ENCODE data around the gene KCTD11.
A peak's percentile ranks its signal among the peaks of the same experiment; 100 is the strongest.
"Not testable (repeated sequence)": the region's sequence is repeated elsewhere in the genome, so short reads cannot be mapped to it uniquely, and the experiment has no call there.

KCTD11 gene

DNA sequence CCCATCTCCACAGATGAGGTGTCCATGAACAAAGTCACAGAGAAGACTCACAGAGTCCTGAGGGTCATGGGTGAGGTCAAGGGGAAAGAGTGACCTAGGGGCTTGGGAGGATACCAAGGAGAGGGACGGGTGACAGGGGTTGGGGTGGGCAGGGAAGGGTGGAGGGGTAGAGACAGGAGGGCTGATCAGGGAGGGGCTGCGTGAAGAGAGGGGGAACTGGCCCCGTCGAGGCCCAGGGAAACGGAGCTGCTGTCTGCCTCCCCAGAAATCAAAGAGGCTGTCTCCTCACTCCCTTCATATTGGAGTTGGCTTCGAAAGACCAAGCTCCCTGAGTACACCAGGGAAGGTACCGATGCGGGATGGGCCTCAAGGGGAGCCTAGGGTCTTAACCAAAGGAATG, 3.6 kb downstream of the KCTD11 start:
- Histone ChIP-seq H3K27ac (peak overlapping the region in 1 of 2 donors; percentile 42), H3K4me3 (no peak overlapping the region)
- no peak for TF ChIP-seq CTCF (IDR thresholded peaks at IDR 0.05)
- no peak for DNase-seq (ENCODE audit: low spot score)

GRCh38 chr17:7356072-7356549, 4.1 kb downstream of the KCTD11 start:
- no peak overlapping the region for H3K4me3 ChIP-seq
- peak overlapping the region in 1 of 2 donors; percentile 39 for H3K27ac ChIP-seq
- TF ChIP-seq CTCF (IDR thresholded peaks at IDR 0.05): peak; percentile 54
- no peak for DNase-seq (ENCODE audit: low spot score)

DNA sequence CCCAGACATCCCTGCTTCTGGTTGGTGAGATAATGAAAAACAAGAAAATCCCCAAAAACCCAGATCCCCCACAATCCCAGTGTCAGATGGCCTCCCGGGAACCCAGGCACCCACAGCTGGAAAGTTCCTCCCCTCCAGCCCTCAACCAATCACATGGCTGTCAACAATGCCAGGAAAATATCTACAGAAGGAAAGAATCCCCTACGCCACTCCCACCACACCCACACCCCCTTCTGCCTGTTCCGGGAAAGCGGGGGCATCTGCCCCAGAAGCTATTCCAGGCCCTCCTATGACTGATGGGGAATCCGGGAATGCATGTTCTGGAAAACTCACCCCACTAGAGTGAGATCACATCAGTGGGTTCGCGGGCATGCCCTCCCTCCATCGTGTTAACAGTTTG, 4.8 kb downstream of the KCTD11 start:
- no peak overlapping the region for H3K4me3 ChIP-seq
- H3K27ac ChIP-seq: peak overlapping the region in 1 of 2 donors; percentile 39
- no peak for TF ChIP-seq CTCF (IDR thresholded peaks at IDR 0.05)
- DNase-seq (ENCODE audit: low spot score): no peak

DNA sequence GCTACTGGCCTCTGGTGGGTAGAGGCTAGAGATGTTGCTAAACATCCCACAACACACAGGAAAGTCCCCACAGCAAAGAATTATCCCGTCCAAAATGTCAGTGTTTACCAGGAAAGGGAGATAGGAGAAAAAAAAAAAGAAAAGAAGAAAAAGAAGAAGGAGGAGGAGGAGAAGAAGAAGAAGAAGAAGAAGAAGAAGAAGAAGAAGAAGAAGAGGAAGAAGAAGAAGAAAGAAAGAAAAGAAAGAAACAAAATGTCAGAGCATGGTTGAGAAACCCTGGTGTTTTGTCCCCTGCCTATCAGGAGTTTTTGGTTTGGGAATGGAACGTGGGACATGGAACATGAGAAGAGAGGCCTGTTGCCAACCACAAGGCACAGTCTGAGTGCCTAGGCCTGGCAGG, 5.4 kb downstream of the KCTD11 start:
- no peak for DNase-seq (ENCODE audit: low spot score)
- no peak for TF ChIP-seq CTCF (IDR thresholded peaks at IDR 0.05)

GRCh38 chr17:7361906-7362305, 9.9 kb downstream of the KCTD11 start:
- no peak overlapping the region for H3K4me3 ChIP-seq
- DNase-seq (ENCODE audit: low spot score): no peak

More for the DNA sequence above, 5.4 kb downstream of the KCTD11 start:
- Histone ChIP-seq H3K4me3 (no peak overlapping the region), H3K27ac (no peak overlapping the region)

DNA sequence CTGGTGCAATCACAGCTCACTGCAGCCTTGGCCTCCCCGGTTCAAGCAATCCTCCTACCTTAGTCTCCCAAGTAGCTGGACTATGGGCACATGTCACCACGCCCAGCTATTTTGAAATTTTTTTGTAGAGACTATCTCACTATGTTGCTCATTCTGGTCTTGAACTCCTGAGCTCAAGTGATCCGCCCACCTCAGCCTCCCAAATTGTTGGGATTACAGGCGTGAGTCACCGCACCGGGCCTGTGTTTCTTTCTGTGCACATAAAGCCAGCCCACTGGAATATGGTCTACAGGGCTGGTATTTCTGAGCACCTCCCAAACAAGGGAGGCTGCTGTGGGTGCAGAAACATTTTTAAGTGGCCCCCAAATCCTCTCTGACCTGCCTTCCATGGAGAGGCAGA, 11.3 kb downstream of the KCTD11 start:
- no peak for DNase-seq (ENCODE audit: low spot score)
- TF ChIP-seq CTCF (IDR thresholded peaks at IDR 0.05): no peak
- Histone ChIP-seq H3K4me3 (no peak overlapping the region), H3K27ac (no peak overlapping the region)

More at GRCh38 chr17:7361906-7362305, 9.9 kb downstream of the KCTD11 start:
- no peak for TF ChIP-seq CTCF (IDR thresholded peaks at IDR 0.05)
- no peak overlapping the region for H3K27ac ChIP-seq

GRCh38 chr17:7365963-7366362, 14.0 kb downstream of the KCTD11 start:
- not testable (repeated sequence) for DNase-seq (ENCODE audit: low spot score); H3K27ac ChIP-seq; H3K4me3 ChIP-seq

- Histone ChIP-seq H3K27ac (no peak overlapping the region), H3K4me3 (no peak overlapping the region)
- no peak for TF ChIP-seq CTCF (IDR thresholded peaks at IDR 0.05)
- DNase-seq (ENCODE audit: low spot score): no peak
Measured at GRCh38 chr17:7367083-7367482, 15.1 kb downstream of the KCTD11 start.

Data from coronary artery (tissue), 2 donors.